ENCODE results near the gene NKX3-2. TPM values are rescaled to one million over a fixed set of nuclear protein-coding genes. Genes with fewer than 3 reads are reported as not detected.

NKX3-2 gene
- total and polyA plus RNA-seq, 2 of the 8 experiments (the other 6 are each of a cell fraction or from before 2014, with no cell fraction given), result 0.13 TPM; not detected in 1

- Histone ChIP-seq H3K23me2 (ENCODE audit: low read depth, low read length) (peaks cover 8% of the 10 kb centered on the region), H3K27me3 (replicated peaks in 1 of 4; ENCODE audit: control insufficient read depth in 3 of 4, extremely low read depth in 1 of 4, insufficient read depth in 3 of 4, low read length in 3 of 4) (peaks cover 90 to 100% (median 98%) of the 10 kb centered on the region in 4 experiments), H3K79me1 (ENCODE audit: low read depth, low read length) (no peaks in the 10 kb centered on the region), H3K56ac (replicated peaks; ENCODE audit: insufficient read length, low read depth, low read length) (no peak overlapping the region), H4K5ac (ENCODE audit: insufficient read length, low read depth, low read length) (no peak overlapping the region), H2AFZ (ENCODE audit: low read length) (no peak overlapping the region), H2AK5ac (ENCODE audit: low read depth, low read length) (no peak overlapping the region), H2BK15ac (ENCODE audit: low read length) (peak overlapping the region; percentile 92), H3K4me2 (ENCODE audit: insufficient read depth in 1 of 2, low read depth in 2 of 2, low read length in 2 of 2) (peak overlapping the region; percentile 60 to 78; a peak in 3 of 4 replicates), H2BK20ac (ENCODE audit: low read length) (no peak overlapping the region), H2BK12ac (ENCODE audit: low read depth, low read length) (no peak overlapping the region; the same call in 1 of the 2 replicates), H3K27ac (ENCODE audit: low read depth, low read length) (no peak overlapping the region), H3K14ac (ENCODE audit: insufficient read length) (no peak overlapping the region), H3K9ac (replicated peaks in 1 of 4; ENCODE audit: extremely low read depth in 1 of 4, low read depth in 3 of 4, low read length in 3 of 4) (no peak overlapping the region), H3K4ac (replicated peaks; ENCODE audit: insufficient read length, low read depth, low read length) (no peak overlapping the region), H3K36me3 (ENCODE audit: control insufficient read depth in 2 of 4, insufficient read depth in 4 of 4, low read length in 3 of 4) (peaks cover 0 to 9% (median 2%) of the 10 kb centered on the region in 4 experiments; a peak in 2 of 8 replicates), H2BK5ac (ENCODE audit: low read depth, low read length) (no peak overlapping the region), H3K9me3 (ENCODE audit: insufficient read depth in 2 of 2, low read depth in 1 of 2, low read length in 1 of 2) (peaks cover 8 to 14% of the 10 kb centered on the region in 2 experiments), H3K4me3 (ENCODE audit: extremely low read depth in 1 of 4, insufficient read depth in 2 of 4, low read depth in 3 of 4, low read length in 4 of 4) (peak overlapping the region in 1 of 4 experiments; percentile 37; a peak in 1 of 8 replicates), H2BK120ac (replicated peaks; ENCODE audit: low read depth, low read length) (no peak overlapping the region), H3K79me2 (ENCODE audit: control insufficient read depth in 1 of 2, insufficient read depth in 2 of 2, low read length in 2 of 2) (no peaks in the 10 kb centered on the region), H4K20me1 (replicated peaks in 1 of 2; ENCODE audit: control insufficient read depth in 1 of 2, insufficient read depth in 2 of 2, low read length in 2 of 2) (peaks cover 9 to 13% of the 10 kb centered on the region in 2 experiments), H3K23ac (ENCODE audit: insufficient read length) (no peak overlapping the region), H4K91ac (replicated peaks; ENCODE audit: insufficient read length, low read length) (no peak overlapping the region), H4K8ac (ENCODE audit: extremely low read depth, insufficient read depth, low read length) (peak overlapping the region; percentile 80; the same call in 1 of the 2 replicates), H3K4me1 (replicated peaks in 1 of 4; ENCODE audit: control insufficient read depth in 3 of 4, insufficient read depth in 4 of 4, low read length in 3 of 4) (peaks cover 13 to 58% (median 31%) of the 10 kb centered on the region in 4 experiments), H3K18ac (ENCODE audit: extremely low read depth, low read length) (peak overlapping the region; percentile 63; the same call in 1 of the 2 replicates)
- WGBS, 2 experiments (ENCODE audit: extremely low coverage in 1 of 2, insufficient coverage in 1 of 2, insufficient read length in 1 of 2, insufficient replicate concordance in 2 of 2, low coverage in 1 of 2, low lambda C conversion rate in 2 of 2, missing lambda C conversion rate in 1 of 2), result 8% methylated on average over 45 of the region's 46 CpGs; no CpG with 5 or more reads in 1 of the 2 experiments
- ChIA-PET CTCF (ENCODE audit: partially characterized antibody) (interaction anchor here (2.0 to 13.6 kb wide), 3 partner anchors 9 to 20 kb away, joined by 9 to 132 read pairs (median 13); partner anchors contain the start of gene NKX3-2), POLR2A (ENCODE audit: partially characterized antibody) (interaction anchor here (1.2 to 5.6 kb wide), 4 partner anchors 8 to 44 kb away, joined by 4 to 37 read pairs (median 6); partner anchors contain the start of genes NKX3-2 and RAB28)
- no peak for FAIRE-seq
- peak in 1 of 2 experiments; percentile 53 for DNase-seq (ENCODE audit: low read depth in 1 of 2, low spot score in 2 of 2)
- TF ChIP-seq EZH2 (IDR thresholded peaks at IDR 0.05; ENCODE audit: low read depth, low read length, severe bottlenecking) (peak; percentile 99), CBX8 (IDR thresholded peaks at IDR 0.05; ENCODE audit: borderline replicate concordance, low read depth, low read length) (peak; percentile 92; the same call in 1 of the 2 replicates), RNF2 (IDR thresholded peaks at IDR 0.05; ENCODE audit: borderline replicate concordance, low read depth, low read length, missing control alignments, poor library complexity, severe bottlenecking) (peak; percentile 72), BACH1 (IDR thresholded peaks at IDR 0.05; ENCODE audit: low read length) (0 out of 2 replicates have a peak, but pooled peaks have one; percentile 9), EP300 (IDR thresholded peaks at IDR 0.05; ENCODE audit: borderline replicate concordance in 1 of 2, low read depth in 2 of 2, low read length in 2 of 2) (no peak), SUZ12 (IDR thresholded peaks at IDR 0.05; ENCODE audit: low read length) (peak; percentile 95)
These were observed 16.9 kb downstream of the NKX3-2 start for GRCh38 chr4:13527192-13527980.

Data from H1 (cell line).